ENCODE results near the gene CDS1.

DNA sequence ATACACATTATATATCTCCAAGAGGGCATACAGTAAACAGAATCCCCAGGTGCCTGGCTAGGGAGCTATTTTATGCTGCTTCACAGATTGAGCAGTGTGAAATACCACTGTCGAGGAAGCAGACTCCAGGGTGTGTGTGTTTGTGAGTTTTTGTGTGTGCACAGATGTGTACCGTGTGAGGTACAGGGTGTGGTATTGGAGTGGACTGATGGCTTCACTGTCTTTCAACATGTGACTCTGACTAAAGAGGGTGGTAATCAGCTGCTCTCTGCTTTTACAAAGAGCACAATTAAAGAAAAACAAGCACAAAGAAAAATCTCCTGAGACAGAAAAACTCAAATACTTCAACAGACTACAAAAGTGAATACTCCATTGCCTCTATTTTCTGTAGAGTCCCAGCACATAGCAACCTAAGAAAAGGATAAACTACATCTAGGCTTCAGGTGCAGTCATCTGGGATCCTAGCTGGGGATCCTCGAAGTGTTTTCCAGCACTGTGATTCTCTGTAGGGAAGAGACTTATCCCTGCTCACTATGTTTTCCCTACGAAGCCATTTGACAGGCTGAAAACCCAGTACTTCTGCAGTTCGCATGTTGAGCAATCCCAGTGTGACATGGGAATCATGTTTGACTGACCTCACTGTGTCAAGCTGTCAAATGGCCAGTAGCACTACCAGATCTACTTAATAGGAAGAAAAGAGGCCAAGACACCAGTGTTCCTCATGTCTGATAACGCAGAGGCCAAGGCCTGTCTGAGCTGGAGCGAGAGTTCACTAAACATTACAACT, 100.3 kb downstream of the CDS1 start:
- no peak for TF ChIP-seq EZH2phosphoT487 (IDR thresholded peaks at IDR 0.05; ENCODE audit: insufficient read depth, low read depth)
- TF ChIP-seq EZH2 (IDR thresholded peaks at IDR 0.05; ENCODE audit: insufficient read depth, poor library complexity, severe bottlenecking) = no peak
